Measurements from ENCODE around the gene ARRB1. TPM values are rescaled to one million over a fixed set of nuclear protein-coding genes. Genes with fewer than 3 reads are reported as not detected.

ARRB1 gene
- total and polyA plus RNA-seq, 9 of the 15 experiments (the other 6 are each of a cell fraction or from before 2014, with no cell fraction given): 6.6 to 45.4 (median 28.5) TPM

DNA sequence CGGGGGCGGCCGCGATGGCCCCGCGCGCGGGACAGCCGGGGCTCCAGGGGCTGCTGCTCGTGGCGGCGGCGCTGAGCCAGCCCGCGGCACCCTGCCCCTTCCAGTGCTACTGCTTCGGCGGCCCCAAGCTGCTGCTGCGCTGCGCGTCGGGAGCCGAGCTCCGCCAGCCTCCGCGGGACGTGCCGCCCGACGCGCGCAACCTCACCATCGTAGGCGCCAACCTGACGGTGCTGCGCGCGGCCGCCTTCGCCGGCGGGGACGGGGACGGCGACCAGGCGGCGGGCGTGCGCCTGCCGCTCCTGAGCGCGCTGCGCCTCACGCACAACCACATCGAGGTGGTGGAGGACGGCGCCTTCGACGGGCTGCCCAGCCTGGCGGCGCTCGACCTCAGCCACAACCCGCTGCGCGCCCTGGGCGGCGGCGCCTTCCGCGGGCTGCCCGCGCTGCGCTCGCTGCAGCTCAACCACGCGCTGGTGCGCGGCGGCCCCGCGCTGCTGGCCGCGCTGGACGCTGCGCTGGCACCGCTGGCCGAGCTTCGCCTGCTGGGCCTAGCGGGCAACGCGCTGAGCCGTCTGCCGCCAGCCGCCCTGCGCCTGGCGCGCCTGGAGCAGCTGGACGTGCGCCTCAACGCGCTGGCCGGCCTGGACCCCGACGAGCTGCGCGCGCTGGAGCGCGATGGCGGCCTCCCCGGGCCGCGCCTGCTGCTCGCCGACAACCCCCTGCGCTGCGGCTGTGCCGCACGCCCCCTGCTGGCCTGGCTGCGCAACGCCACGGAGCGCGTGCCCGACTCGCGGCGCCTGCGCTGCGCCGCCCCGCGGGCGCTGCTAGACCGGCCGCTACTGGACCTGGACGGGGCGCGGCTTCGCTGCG, 110.2 kb downstream of the ARRB1 start (continued):
- TF ChIP-seq ZNF589 (CRISPR knock-in tag; IDR thresholded peaks at IDR 0.05; ENCODE audit: low read depth): peak; percentile 58; the same call in 1 of the 2 replicates
- TF ChIP-seq, protein P1, sequence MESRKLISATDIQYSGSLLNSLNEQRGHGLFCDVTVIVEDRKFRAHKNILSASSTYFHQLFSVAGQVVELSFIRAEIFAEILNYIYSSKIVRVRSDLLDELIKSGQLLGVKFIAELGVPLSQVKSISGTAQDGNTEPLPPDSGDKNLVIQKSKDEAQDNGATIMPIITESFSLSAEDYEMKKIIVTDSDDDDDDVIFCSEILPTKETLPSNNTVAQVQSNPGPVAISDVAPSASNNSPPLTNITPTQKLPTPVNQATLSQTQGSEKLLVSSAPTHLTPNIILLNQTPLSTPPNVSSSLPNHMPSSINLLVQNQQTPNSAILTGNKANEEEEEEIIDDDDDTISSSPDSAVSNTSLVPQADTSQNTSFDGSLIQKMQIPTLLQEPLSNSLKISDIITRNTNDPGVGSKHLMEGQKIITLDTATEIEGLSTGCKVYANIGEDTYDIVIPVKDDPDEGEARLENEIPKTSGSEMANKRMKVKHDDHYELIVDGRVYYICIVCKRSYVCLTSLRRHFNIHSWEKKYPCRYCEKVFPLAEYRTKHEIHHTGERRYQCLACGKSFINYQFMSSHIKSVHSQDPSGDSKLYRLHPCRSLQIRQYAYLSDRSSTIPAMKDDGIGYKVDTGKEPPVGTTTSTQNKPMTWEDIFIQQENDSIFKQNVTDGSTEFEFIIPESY (CRISPR knock-in tag; IDR thresholded peaks at IDR 0.05): peak; percentile 93
- peak; percentile 67; the same call in 1 of the 2 replicates for TF ChIP-seq ZNF583 (CRISPR knock-in tag; IDR thresholded peaks at IDR 0.05)
- TF ChIP-seq, protein P2, sequence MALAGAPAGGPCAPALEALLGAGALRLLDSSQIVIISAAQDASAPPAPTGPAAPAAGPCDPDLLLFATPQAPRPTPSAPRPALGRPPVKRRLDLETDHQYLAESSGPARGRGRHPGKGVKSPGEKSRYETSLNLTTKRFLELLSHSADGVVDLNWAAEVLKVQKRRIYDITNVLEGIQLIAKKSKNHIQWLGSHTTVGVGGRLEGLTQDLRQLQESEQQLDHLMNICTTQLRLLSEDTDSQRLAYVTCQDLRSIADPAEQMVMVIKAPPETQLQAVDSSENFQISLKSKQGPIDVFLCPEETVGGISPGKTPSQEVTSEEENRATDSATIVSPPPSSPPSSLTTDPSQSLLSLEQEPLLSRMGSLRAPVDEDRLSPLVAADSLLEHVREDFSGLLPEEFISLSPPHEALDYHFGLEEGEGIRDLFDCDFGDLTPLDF (CRISPR knock-in tag; IDR thresholded peaks at IDR 0.05): no peak
- TF ChIP-seq ZKSCAN1 (IDR thresholded peaks at IDR 0.05; ENCODE audit: low read depth, low read length): peak; percentile 28; the same call in 1 of the 2 replicates
- TF ChIP-seq ZFX (CRISPR knock-in tag; IDR thresholded peaks at IDR 0.05): peak; percentile 53; the same call in 1 of the 2 replicates
- TF ChIP-seq ZNF644 (tag; IDR thresholded peaks at IDR 0.05; ENCODE audit: low read depth): peak; percentile 70; the same call in 1 of the 2 replicates
- TF ChIP-seq SNIP1 (IDR thresholded peaks at IDR 0.05; ENCODE audit: low read depth): no peak
- TF ChIP-seq, protein P3, sequence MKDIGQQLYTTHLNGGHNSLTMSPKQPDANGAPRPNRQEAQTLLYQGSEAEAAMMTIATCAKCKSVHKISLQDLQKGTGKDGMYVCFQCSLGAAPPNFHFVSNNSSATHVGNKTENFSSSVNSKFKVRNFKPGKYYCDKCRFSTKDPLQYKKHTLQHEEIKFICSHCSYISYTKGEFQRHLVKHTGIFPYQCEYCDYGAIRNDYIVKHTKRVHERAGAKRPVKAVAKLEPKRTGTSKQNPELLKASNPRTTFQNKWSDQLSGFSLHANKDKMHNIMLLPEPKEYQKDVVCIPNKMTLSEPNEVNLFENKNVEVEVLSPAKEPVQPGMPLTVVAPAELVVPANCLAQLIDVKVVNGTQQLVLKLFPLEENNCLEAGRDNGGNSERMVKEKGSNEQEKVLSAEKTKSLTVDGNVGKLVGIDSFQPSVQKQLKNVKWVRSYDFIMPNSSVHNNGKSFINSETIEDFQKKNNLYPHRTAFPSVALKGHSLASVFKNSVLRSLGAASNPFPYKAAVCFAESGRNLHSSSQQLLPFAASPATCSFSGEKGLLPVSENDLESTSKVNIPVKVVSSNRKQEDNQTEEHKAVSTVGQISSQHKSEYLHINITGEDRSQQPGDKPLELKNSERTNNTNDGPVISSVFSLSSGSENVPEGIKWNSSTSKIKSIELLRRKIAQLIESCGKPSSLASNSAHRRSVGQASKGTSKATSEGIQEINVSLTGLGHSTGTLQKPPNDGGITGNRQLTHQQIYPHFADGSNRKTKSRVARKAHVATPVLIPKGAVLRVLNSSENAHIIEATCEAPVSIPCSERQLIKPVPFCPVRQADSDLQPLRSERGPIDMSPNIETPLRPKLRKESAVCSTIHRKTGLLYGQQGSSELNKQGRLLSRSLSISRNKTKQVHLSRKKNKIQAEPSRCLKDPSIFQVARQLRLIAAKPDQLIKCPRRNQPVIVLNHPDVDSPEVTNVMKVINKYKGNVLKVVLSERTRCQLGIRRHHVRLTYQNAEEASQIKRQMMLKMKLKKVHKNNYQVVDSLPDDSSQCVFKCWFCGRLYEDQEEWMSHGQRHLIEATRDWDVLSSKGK (CRISPR knock-in tag; IDR thresholded peaks at IDR 0.05): no peak
- peak; percentile 84 for TF ChIP-seq CCNT2 (IDR thresholded peaks at IDR 0.05; ENCODE audit: borderline replicate concordance, extremely low read depth, insufficient read length, low read depth, low read length)
- peak; percentile 67 for TF ChIP-seq RBM25 (IDR thresholded peaks at IDR 0.05; ENCODE audit: low read depth, low read length, severe bottlenecking)
- no peak for TF ChIP-seq TAF9B (IDR thresholded peaks at IDR 0.05; ENCODE audit: partially characterized antibody)
- TF ChIP-seq ZNF584 (CRISPR knock-in tag; IDR thresholded peaks at IDR 0.05; ENCODE audit: low read depth): peak; percentile 59; the same call in 1 of the 2 replicates
- 0 out of 3 replicates have a peak, but pooled peaks of 1 of the 2 experiments have one; percentile 60 for TF ChIP-seq CBX3 (IDR thresholded peaks at IDR 0.05; ENCODE audit: borderline replicate concordance in 1 of 2, low read length in 2 of 2)
- TF ChIP-seq ATF7 (IDR thresholded peaks at IDR 0.05): no peak; the same call in 1 of the 2 replicates
- TF ChIP-seq YY1 (IDR thresholded peaks at IDR 0.05; ENCODE audit: borderline replicate concordance in 1 of 3, control insufficient read depth in 1 of 3, extremely low read depth in 1 of 3, insufficient read depth in 3 of 3, insufficient read length in 1 of 3, insufficient replicate concordance in 2 of 3, low read depth in 1 of 3, low read length in 2 of 3): peak; percentile 45 to 93 (median 85)
- TF ChIP-seq PYGO2 (tag; IDR thresholded peaks at IDR 0.05): no peak
